Measurements from ENCODE around the gene TMX2. TPM values are rescaled to one million over a fixed set of nuclear protein-coding genes. Genes with fewer than 3 reads are reported as not detected.

TMX2 gene
- total and polyA plus RNA-seq, 9 of the 15 experiments (the other 6 are each of a cell fraction or from before 2014, with no cell fraction given) = 176 to 433 (median 227) TPM

- TF ChIP-seq RBM34 (IDR thresholded peaks at IDR 0.05; ENCODE audit: borderline replicate concordance, insufficient read depth, low read length) (no peak), MEIS2 (IDR thresholded peaks at IDR 0.05; ENCODE audit: partially characterized antibody) (no peak), SMARCA4 (IDR thresholded peaks at IDR 0.05) (0 out of 2 replicates have a peak, but pooled peaks have one; percentile 47), RBM14 (IDR thresholded peaks at IDR 0.05; ENCODE audit: borderline replicate concordance, insufficient read depth, low read depth, low read length) (no peak), YY1 (IDR thresholded peaks at IDR 0.05; ENCODE audit: borderline replicate concordance in 1 of 3, control insufficient read depth in 1 of 3, extremely low read depth in 1 of 3, insufficient read depth in 3 of 3, insufficient read length in 1 of 3, insufficient replicate concordance in 2 of 3, low read depth in 1 of 3, low read length in 2 of 3) (no peak), KLF13 (tag; IDR thresholded peaks at IDR 0.05; ENCODE audit: borderline replicate concordance, low read depth) (no peak), HBP1 (CRISPR knock-in tag; IDR thresholded peaks at IDR 0.05) (0 out of 2 replicates have a peak, but pooled peaks have one; percentile 57), HNRNPUL1 (IDR thresholded peaks at IDR 0.05; ENCODE audit: low read length) (no peak), KHSRP (IDR thresholded peaks at IDR 0.05) (no peak), ZNF347 (CRISPR knock-in tag; IDR thresholded peaks at IDR 0.05; ENCODE audit: low read depth) (no peak), NR2C2 (CRISPR knock-in tag; IDR thresholded peaks at IDR 0.05) (no peak), NR2C2 (tag; IDR thresholded peaks at IDR 0.05) (no peak; the same call in 1 of the 2 replicates), PHF8 (IDR thresholded peaks at IDR 0.05; ENCODE audit: borderline replicate concordance, low read length) (peak; percentile 53; the same call in 1 of the 2 replicates), MIER1 (IDR thresholded peaks at IDR 0.05; ENCODE audit: low read depth) (no peak; the same call in 1 of the 2 replicates), ETV1 (tag; conservative IDR thresholded peaks at IDR 0.05; ENCODE audit: low read depth) (no peak; the same call in 1 of the 2 replicates), ZNF444 (CRISPR knock-in tag; IDR thresholded peaks at IDR 0.05) (no peak), ELF4 (CRISPR knock-in tag; IDR thresholded peaks at IDR 0.05) (peak; percentile 91), PHB2 (IDR thresholded peaks at IDR 0.05; ENCODE audit: low read depth) (no peak)
- TF ChIP-seq, protein P1, sequence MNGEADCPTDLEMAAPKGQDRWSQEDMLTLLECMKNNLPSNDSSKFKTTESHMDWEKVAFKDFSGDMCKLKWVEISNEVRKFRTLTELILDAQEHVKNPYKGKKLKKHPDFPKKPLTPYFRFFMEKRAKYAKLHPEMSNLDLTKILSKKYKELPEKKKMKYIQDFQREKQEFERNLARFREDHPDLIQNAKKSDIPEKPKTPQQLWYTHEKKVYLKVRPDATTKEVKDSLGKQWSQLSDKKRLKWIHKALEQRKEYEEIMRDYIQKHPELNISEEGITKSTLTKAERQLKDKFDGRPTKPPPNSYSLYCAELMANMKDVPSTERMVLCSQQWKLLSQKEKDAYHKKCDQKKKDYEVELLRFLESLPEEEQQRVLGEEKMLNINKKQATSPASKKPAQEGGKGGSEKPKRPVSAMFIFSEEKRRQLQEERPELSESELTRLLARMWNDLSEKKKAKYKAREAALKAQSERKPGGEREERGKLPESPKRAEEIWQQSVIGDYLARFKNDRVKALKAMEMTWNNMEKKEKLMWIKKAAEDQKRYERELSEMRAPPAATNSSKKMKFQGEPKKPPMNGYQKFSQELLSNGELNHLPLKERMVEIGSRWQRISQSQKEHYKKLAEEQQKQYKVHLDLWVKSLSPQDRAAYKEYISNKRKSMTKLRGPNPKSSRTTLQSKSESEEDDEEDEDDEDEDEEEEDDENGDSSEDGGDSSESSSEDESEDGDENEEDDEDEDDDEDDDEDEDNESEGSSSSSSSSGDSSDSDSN (IDR thresholded peaks at IDR 0.05; ENCODE audit: borderline replicate concordance in 1 of 2, low read depth in 2 of 2, low read length in 2 of 2) = no peak
Observed at GRCh38 chr11:57667117-57667735, 45.2 kb upstream of the TMX2 start (continued).
